ENCODE results near the gene CRACDL. TPM values are rescaled to one million over a fixed set of nuclear protein-coding genes. Genes with fewer than 3 reads are reported as not detected.

CRACDL gene
- total RNA-seq, 4 donors from 2014 or later = 10.9 to 22.6 (median 14.0) TPM

DNA sequence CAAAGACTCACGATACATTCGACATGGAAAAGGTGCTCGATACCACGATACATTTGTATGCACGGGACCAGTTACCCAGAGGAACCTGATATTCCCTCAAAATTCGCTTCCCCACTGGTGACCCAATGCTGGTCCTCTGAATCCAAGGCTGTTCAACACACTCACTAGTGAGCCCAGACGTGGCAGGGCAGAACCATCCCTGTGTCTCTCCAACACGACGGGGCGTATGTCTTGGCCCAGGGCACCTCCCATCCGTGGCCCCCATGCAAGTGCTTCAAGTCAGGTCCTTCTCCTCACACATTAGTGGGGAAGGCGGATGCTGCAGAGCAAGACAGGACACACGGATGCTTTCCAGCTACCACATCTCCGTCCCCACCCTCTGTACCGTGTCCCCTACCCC is 6.1 kb downstream of the CRACDL start:
- DNase-seq (ENCODE audit: low spot score in 2 of 2) = no peak
- intact Hi-C loops (cut with DNase I; ENCODE audit: low total_unique reads) = no loop called here
- no peak overlapping the region for H3K4me3 ChIP-seq (ENCODE audit: low read depth, poor library complexity, severe bottlenecking)
- no peak for TF ChIP-seq POLR2A (IDR thresholded peaks at IDR 0.05)
- TF ChIP-seq, protein P1, sequence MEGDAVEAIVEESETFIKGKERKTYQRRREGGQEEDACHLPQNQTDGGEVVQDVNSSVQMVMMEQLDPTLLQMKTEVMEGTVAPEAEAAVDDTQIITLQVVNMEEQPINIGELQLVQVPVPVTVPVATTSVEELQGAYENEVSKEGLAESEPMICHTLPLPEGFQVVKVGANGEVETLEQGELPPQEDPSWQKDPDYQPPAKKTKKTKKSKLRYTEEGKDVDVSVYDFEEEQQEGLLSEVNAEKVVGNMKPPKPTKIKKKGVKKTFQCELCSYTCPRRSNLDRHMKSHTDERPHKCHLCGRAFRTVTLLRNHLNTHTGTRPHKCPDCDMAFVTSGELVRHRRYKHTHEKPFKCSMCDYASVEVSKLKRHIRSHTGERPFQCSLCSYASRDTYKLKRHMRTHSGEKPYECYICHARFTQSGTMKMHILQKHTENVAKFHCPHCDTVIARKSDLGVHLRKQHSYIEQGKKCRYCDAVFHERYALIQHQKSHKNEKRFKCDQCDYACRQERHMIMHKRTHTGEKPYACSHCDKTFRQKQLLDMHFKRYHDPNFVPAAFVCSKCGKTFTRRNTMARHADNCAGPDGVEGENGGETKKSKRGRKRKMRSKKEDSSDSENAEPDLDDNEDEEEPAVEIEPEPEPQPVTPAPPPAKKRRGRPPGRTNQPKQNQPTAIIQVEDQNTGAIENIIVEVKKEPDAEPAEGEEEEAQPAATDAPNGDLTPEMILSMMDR (IDR thresholded peaks at IDR 0.05) = no peak
- 92 to 94% methylated on average over 15 of the region's 15 CpGs for WGBS, 2 donors

DNA sequence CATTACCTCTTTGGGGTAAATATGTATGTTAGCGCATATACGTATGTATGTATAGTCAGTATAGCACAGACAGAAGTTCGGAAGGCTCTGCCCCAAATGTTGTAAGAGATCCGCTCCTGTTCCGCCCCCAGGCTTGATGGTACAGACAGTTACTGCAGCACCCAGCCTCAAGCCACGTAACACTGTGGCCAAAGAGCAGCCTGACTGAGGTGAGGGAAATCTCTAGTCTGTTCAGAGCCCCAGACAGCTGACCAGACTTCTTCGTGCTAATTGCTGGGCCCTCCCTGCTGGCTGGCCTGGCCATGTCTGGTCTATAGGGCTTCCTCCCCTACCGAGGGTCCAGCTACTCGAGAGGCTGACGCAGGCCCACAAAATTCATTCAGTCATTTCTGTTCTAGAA is 7.8 kb downstream of the CRACDL start:
- peak in 1 of 2 donors; percentile 10 for DNase-seq (ENCODE audit: low spot score in 2 of 2)
- 92 to 96% methylated on average over 10 of the region's 10 CpGs for WGBS, 2 donors
- no peak for TF ChIP-seq POLR2A (IDR thresholded peaks at IDR 0.05)
- TF ChIP-seq, protein P1 (IDR thresholded peaks at IDR 0.05) = no peak
- H3K4me3 ChIP-seq (ENCODE audit: low read depth, poor library complexity, severe bottlenecking) = no peak overlapping the region
- intact Hi-C loops (cut with DNase I; ENCODE audit: low total_unique reads) = no loop called here

DNA sequence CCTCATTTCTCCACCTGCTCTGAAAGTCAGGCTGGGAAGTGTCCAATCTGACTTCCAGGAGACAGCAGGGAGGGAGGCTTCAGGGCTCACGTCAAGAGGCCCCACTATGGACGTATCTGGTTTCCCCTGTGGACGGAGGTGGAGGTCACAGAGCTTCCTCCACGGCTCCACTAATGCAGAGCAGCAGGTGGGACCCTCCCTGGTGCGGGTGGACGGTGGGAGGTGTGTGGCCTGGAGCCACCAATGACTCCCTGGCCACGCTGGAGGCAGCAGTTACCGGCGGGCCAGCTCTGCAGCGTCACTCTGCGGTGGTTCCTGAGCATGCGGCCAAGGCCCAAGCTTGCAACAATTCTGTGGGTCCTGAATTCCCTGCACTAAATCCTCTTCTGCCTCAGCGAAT is 9.0 kb downstream of the CRACDL start:
- H3K4me3 ChIP-seq (ENCODE audit: low read depth, poor library complexity, severe bottlenecking) = no peak overlapping the region
- WGBS, 2 donors = 79 to 86% methylated on average over 12 to 13 of the region's 13 CpGs
- peak in 1 of 2 donors; percentile 76 for DNase-seq (ENCODE audit: low spot score in 2 of 2)
- TF ChIP-seq POLR2A (IDR thresholded peaks at IDR 0.05) = no peak
- TF ChIP-seq, protein P1 (IDR thresholded peaks at IDR 0.05) = no peak
- intact Hi-C loops (cut with DNase I; ENCODE audit: low total_unique reads) = no loop called here

DNA sequence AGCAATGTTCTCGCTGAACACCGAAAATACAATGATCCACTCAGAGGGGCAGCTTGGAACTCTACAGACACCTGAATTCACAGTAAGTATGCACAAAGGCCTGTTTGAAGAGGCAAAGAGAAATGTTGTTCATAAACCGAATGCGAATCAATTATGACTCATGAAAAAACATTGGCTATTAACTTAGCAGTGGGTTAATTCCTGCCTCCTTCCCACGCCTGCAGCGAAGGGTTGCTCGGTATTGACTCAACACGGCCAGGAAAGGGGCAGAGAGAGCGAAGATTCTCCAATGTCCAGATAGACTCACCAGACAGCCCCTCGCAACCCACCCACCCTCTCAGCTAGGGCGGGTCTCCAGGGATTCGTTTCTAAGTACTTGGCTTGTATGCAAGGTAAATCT is 9.4 kb downstream of the CRACDL start:
- TF ChIP-seq POLR2A (IDR thresholded peaks at IDR 0.05) = no peak
- TF ChIP-seq, protein P1 (IDR thresholded peaks at IDR 0.05) = no peak
- intact Hi-C loops (cut with DNase I; ENCODE audit: low total_unique reads) = no loop called here

DNA sequence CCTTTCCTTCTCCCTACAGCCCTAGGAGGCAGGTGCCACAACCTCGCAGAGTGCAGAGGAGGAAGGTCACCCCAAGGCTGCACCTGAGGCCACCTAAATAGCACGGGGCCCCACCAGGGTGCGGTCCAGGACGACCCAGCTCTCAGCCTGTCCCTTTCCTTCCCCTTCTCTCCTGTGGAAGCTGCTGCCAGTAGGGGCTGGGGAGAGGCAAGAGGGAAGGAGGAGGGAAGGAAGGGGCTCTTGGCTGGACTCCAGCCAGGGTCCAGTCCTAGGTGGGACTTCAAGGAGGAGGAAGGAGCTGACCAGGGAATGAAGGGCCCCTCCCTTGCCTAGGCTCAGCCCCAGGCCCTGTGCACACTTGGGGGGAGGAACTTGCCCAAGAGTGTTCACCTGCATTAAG is 11.1 kb downstream of the CRACDL start:
- no peak overlapping the region for H3K4me3 ChIP-seq (ENCODE audit: low read depth, poor library complexity, severe bottlenecking)
- no peak for TF ChIP-seq POLR2A (IDR thresholded peaks at IDR 0.05)
- TF ChIP-seq, protein P1 (IDR thresholded peaks at IDR 0.05) = no peak
- 25 to 49% methylated on average over 4 of the region's 4 CpGs for WGBS, 2 donors
- peak in 1 of 2 donors; percentile 76 for DNase-seq (ENCODE audit: low spot score in 2 of 2)
- intact Hi-C loops (cut with DNase I; ENCODE audit: low total_unique reads) = no loop called here

More for the DNA sequence above, 9.4 kb downstream of the CRACDL start:
- 50 to 80% methylated on average over 12 of the region's 12 CpGs for WGBS, 2 donors
- H3K4me3 ChIP-seq (ENCODE audit: low read depth, poor library complexity, severe bottlenecking) = no peak overlapping the region
- peak in 1 of 2 donors; percentile 49 for DNase-seq (ENCODE audit: low spot score in 2 of 2)
